Measurements from ENCODE around the gene ANKMY2.

ANKMY2 gene

GRCh38 chr7:16564023-16564380 lies 81.6 kb downstream of the ANKMY2 start:
- DNase-seq: no peak

GRCh38 chr7:16563281-16564022 lies 82.1 kb downstream of the ANKMY2 start:
- peak; percentile 51 for DNase-seq

- peak; percentile 31 for DNase-seq
Observed at GRCh38 chr7:16562456-16563220, 82.9 kb downstream of the ANKMY2 start.

GRCh38 chr7:16561943-16562342 lies 83.6 kb downstream of the ANKMY2 start:
- no peak for DNase-seq

GRCh38 chr7:16559497-16560179 lies 85.9 kb downstream of the ANKMY2 start:
- DNase-seq: no peak

DNA sequence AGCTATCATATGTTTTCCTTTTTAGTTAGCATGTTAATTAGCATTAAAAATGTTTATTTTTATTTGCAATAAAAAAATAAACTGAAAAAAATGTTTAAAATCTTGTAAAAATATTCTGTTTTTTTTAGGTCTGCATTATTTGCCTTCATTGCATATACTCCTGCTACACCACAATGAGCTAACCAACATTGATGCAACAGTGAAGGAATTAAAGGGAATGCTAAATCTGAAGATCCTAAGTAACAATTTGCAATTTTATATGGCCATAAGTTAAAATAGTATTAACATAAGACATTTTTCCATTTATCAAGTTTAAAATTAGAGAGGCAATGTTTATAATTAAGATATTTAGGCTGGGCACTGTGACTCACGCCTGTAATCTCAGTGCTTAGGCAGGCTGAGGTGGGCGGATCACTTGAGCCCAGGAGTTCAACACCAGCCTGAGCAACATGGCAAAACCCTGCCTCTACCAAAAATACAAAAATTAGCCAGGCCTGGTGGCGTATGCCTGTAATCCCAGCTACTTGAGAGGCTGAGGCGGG lies 86.7 kb downstream of the ANKMY2 start:
- no peak for DNase-seq

DNA sequence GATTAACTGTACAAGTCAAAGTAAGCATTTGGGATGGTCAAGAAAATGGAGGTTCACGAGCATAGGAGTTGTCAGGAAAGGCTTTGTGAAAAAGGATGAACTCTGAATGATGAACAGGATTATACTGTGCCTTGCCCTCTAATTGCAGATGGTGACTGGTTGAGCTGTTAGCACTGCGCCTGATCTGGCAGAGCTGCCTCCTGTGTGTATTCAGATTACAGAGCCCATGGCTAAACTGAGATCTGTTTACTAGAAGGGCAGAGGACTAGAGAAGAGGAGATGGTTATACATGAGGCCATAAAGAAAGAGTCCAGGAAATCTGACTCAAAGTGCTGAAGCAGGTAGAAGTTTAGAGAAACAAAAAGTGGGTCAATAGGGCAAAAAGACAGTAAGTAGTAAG lies 89.2 kb downstream of the ANKMY2 start:
- DNase-seq: no peak

GRCh38 chr7:16554518-16555236 lies 90.9 kb downstream of the ANKMY2 start:
- no peak for DNase-seq

DNA sequence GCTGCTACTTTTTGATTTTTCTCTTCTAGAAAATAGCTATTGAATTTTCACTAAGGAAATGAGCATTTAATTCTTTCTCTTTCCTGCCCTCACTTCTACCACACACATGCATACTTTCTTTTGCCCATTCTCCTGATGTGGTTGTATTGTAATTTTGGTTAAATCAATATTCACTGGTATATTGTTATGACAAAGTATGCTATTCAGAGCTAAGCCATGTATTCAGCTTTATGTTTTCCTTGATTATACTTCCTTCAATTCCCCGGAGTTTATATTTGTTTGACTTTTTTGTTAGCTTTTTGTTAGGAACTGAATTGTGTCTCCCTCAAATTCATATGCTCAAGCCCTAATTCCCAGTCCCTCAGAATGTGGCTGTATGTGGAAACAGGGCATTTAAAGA lies 94.9 kb downstream of the ANKMY2 start:
- DNase-seq: no peak

Measured in KG1 (cell line).